ENCODE measurements around the gene LILRB3. TPM values are rescaled to one million over a fixed set of nuclear protein-coding genes. Genes with fewer than 3 reads are reported as not detected.
"Not testable (repeated sequence)": the region's sequence is repeated elsewhere in the genome, so short reads cannot be mapped to it uniquely, and the experiment has no call there.

The LILRB3 gene
- total and polyA plus RNA-seq, 2 donors (not counting 1 experiment from before 2014, with no cell fraction given): not detected

DNA sequence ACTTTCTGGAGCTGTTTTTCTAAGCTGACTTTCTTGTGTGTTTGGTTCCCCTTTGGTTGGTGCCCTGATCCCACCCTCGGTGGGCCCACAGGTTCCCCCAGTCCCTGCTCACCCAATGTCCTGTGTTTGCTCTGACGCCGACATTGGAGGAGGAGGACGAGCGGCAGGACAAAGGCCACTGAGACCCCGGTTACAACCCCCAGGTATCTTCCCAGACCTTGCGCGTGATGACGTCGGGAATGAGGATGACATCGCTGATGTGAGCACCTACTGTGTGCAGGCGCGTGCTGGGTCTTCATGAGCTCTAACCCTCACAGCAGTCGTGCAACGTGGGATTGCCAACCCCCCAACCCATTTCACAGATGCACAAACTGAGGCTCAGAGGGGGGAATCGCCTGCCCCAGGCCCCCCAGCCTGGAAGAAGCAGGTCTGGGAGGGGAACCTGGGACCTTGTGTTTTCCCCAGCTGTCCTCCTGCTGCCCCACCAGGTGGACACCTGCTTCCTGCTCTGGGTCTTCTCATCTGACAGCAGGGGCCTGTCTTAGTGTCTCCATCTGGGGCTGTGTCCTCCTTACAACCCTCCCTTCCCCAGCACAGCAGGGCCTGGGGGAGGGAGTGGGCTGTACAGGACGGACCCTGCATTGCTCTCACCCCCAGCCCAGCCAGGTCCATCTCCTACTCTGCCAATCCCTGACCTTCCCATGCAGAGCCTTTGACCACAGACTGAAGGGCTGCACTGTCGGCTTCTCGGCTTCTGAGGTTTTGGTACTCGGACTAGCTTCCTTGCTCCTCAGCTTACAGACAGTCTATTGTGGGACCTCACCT is 24.5 kb upstream of the LILRB3 start:
- H3K79me2 ChIP-seq (ENCODE audit: control insufficient read depth, insufficient read depth, low read length): no peaks in the 10 kb centered on the region
- no peak overlapping the region for H3K4me2 ChIP-seq (ENCODE audit: extremely low read depth, insufficient read depth, low read length)
- TF ChIP-seq, protein P1, sequence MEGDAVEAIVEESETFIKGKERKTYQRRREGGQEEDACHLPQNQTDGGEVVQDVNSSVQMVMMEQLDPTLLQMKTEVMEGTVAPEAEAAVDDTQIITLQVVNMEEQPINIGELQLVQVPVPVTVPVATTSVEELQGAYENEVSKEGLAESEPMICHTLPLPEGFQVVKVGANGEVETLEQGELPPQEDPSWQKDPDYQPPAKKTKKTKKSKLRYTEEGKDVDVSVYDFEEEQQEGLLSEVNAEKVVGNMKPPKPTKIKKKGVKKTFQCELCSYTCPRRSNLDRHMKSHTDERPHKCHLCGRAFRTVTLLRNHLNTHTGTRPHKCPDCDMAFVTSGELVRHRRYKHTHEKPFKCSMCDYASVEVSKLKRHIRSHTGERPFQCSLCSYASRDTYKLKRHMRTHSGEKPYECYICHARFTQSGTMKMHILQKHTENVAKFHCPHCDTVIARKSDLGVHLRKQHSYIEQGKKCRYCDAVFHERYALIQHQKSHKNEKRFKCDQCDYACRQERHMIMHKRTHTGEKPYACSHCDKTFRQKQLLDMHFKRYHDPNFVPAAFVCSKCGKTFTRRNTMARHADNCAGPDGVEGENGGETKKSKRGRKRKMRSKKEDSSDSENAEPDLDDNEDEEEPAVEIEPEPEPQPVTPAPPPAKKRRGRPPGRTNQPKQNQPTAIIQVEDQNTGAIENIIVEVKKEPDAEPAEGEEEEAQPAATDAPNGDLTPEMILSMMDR (conservative IDR thresholded peaks at IDR 0.05 in 1 of 2, IDR thresholded peaks at IDR 0.05 in 1 of 2; ENCODE audit: low read depth in 1 of 2, low read length in 2 of 2): no peak
- TF ChIP-seq EZH2 (IDR thresholded peaks at IDR 0.05; ENCODE audit: low read length, missing control alignments): no peak
- H3K4me1 ChIP-seq (ENCODE audit: control insufficient read depth, extremely low read depth, insufficient read depth, low read length): no peaks in the 10 kb centered on the region
- H4K20me1 ChIP-seq (ENCODE audit: control insufficient read depth, extremely low read depth, insufficient read depth, low read length): no peaks in the 10 kb centered on the region
- no peaks in the 10 kb centered on the region for H3K9me3 ChIP-seq (ENCODE audit: control insufficient read depth, insufficient read depth, low read depth, low read length)
- no peaks in the 10 kb centered on the region for H3K27me3 ChIP-seq (ENCODE audit: control insufficient read depth, insufficient read depth, low read length)
- no peak overlapping the region for H3K9ac ChIP-seq (ENCODE audit: insufficient read depth, low read length)
- H2AFZ ChIP-seq (ENCODE audit: low read length): no peak overlapping the region
- H3K27ac ChIP-seq (ENCODE audit: insufficient read depth, low read length): no peak overlapping the region
- H3K4me3 ChIP-seq (replicated peaks in 1 of 4; ENCODE audit: control extremely low read depth in 1 of 4, insufficient read depth in 1 of 4, low read depth in 3 of 4, low read length in 4 of 4): no peak overlapping the region
- no peaks in the 10 kb centered on the region for H3K36me3 ChIP-seq (ENCODE audit: control insufficient read depth, insufficient read depth, low read length)
- DNase-seq (ENCODE audit: low read depth in 2 of 2): no peak

- H4K20me1 ChIP-seq (ENCODE audit: control insufficient read depth, extremely low read depth, insufficient read depth, low read length): no peaks in the 10 kb centered on the region
- no peaks in the 10 kb centered on the region for H3K27me3 ChIP-seq (ENCODE audit: control insufficient read depth, insufficient read depth, low read length)
- no peaks in the 10 kb centered on the region for H3K79me2 ChIP-seq (ENCODE audit: control insufficient read depth, insufficient read depth, low read length)
- no peaks in the 10 kb centered on the region for H3K36me3 ChIP-seq (ENCODE audit: control insufficient read depth, insufficient read depth, low read length)
- H3K9ac ChIP-seq (ENCODE audit: insufficient read depth, low read length): no peak overlapping the region
- no peaks in the 10 kb centered on the region for H3K4me1 ChIP-seq (ENCODE audit: control insufficient read depth, extremely low read depth, insufficient read depth, low read length)
- no peak overlapping the region for H2AFZ ChIP-seq (ENCODE audit: low read length)
- no peak overlapping the region for H3K4me2 ChIP-seq (ENCODE audit: extremely low read depth, insufficient read depth, low read length)
- no peak for DNase-seq (ENCODE audit: low read depth in 2 of 2)
- no peak overlapping the region for H3K4me3 ChIP-seq (replicated peaks in 1 of 4; ENCODE audit: control extremely low read depth in 1 of 4, insufficient read depth in 1 of 4, low read depth in 3 of 4, low read length in 4 of 4)
- TF ChIP-seq, protein P1 (conservative IDR thresholded peaks at IDR 0.05 in 1 of 2, IDR thresholded peaks at IDR 0.05 in 1 of 2; ENCODE audit: low read depth in 1 of 2, low read length in 2 of 2): no peak
- TF ChIP-seq EZH2 (IDR thresholded peaks at IDR 0.05; ENCODE audit: low read length, missing control alignments): no peak
- H3K27ac ChIP-seq (ENCODE audit: insufficient read depth, low read length): no peak overlapping the region
- H3K9me3 ChIP-seq (ENCODE audit: control insufficient read depth, insufficient read depth, low read depth, low read length): no peaks in the 10 kb centered on the region
Observed at GRCh38 chr19:54245936-54246335, 23.1 kb upstream of the LILRB3 start.

DNA sequence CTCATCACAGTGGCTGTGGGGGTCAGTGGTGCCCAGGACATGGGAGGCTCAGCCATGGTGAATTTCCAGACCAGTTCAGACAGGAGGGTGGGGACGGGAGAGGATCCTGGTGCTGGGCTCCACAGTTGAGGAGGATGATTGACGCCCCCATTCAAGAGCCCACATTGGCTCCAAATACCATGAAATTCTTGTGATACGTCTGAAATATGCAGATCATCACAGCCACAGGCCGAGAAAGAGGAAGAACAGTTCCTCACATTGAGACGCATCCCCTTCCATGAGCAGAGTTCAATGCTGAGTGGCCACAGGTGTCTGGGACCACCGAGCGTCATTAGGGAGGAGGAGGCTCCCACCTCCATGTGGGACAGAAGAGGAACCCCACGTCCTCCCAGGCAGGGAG is 21.0 kb upstream of the LILRB3 start:
- not testable (repeated sequence) for H3K4me1 ChIP-seq (ENCODE audit: control insufficient read depth, extremely low read depth, insufficient read depth, low read length); H4K20me1 ChIP-seq (ENCODE audit: control insufficient read depth, extremely low read depth, insufficient read depth, low read length); H2AFZ ChIP-seq (ENCODE audit: low read length); DNase-seq (ENCODE audit: low read depth in 2 of 2); H3K4me3 ChIP-seq (replicated peaks in 1 of 4; ENCODE audit: control extremely low read depth in 1 of 4, insufficient read depth in 1 of 4, low read depth in 3 of 4, low read length in 4 of 4); H3K4me2 ChIP-seq (ENCODE audit: extremely low read depth, insufficient read depth, low read length); H3K79me2 ChIP-seq (ENCODE audit: control insufficient read depth, insufficient read depth, low read length); H3K9ac ChIP-seq (ENCODE audit: insufficient read depth, low read length); H3K9me3 ChIP-seq (ENCODE audit: control insufficient read depth, insufficient read depth, low read depth, low read length); H3K36me3 ChIP-seq (ENCODE audit: control insufficient read depth, insufficient read depth, low read length); H3K27me3 ChIP-seq (ENCODE audit: control insufficient read depth, insufficient read depth, low read length); H3K27ac ChIP-seq (ENCODE audit: insufficient read depth, low read length)

- H3K36me3 ChIP-seq (ENCODE audit: control insufficient read depth, insufficient read depth, low read length); H3K4me3 ChIP-seq (replicated peaks in 1 of 4; ENCODE audit: control extremely low read depth in 1 of 4, insufficient read depth in 1 of 4, low read depth in 3 of 4, low read length in 4 of 4); H2AFZ ChIP-seq (ENCODE audit: low read length); DNase-seq (ENCODE audit: low read depth in 2 of 2); H3K27ac ChIP-seq (ENCODE audit: insufficient read depth, low read length); H3K9me3 ChIP-seq (ENCODE audit: control insufficient read depth, insufficient read depth, low read depth, low read length); H3K4me2 ChIP-seq (ENCODE audit: extremely low read depth, insufficient read depth, low read length); H3K79me2 ChIP-seq (ENCODE audit: control insufficient read depth, insufficient read depth, low read length); H3K4me1 ChIP-seq (ENCODE audit: control insufficient read depth, extremely low read depth, insufficient read depth, low read length); H3K27me3 ChIP-seq (ENCODE audit: control insufficient read depth, insufficient read depth, low read length); H3K9ac ChIP-seq (ENCODE audit: insufficient read depth, low read length); H4K20me1 ChIP-seq (ENCODE audit: control insufficient read depth, extremely low read depth, insufficient read depth, low read length): not testable (repeated sequence)
Observed at GRCh38 chr19:54242646-54243045, 19.8 kb upstream of the LILRB3 start, which contains the start of gene LILRA6. Gene LILRA6 (minus strand): TSS chr19:54242790.

- not testable (repeated sequence) for H3K36me3 ChIP-seq (ENCODE audit: control insufficient read depth, insufficient read depth, low read length)
Observed at GRCh38 chr19:54242234-54242633, 19.4 kb upstream of the LILRB3 start.

More at GRCh38 chr19:54242234-54242633, 19.4 kb upstream of the LILRB3 start:
- not testable (repeated sequence) for H2AFZ ChIP-seq (ENCODE audit: low read length); H3K27ac ChIP-seq (ENCODE audit: insufficient read depth, low read length); H3K4me2 ChIP-seq (ENCODE audit: extremely low read depth, insufficient read depth, low read length); DNase-seq (ENCODE audit: low read depth in 2 of 2); H3K9me3 ChIP-seq (ENCODE audit: control insufficient read depth, insufficient read depth, low read depth, low read length); H3K79me2 ChIP-seq (ENCODE audit: control insufficient read depth, insufficient read depth, low read length); H3K4me3 ChIP-seq (replicated peaks in 1 of 4; ENCODE audit: control extremely low read depth in 1 of 4, insufficient read depth in 1 of 4, low read depth in 3 of 4, low read length in 4 of 4); H4K20me1 ChIP-seq (ENCODE audit: control insufficient read depth, extremely low read depth, insufficient read depth, low read length); H3K27me3 ChIP-seq (ENCODE audit: control insufficient read depth, insufficient read depth, low read length); H3K4me1 ChIP-seq (ENCODE audit: control insufficient read depth, extremely low read depth, insufficient read depth, low read length); H3K9ac ChIP-seq (ENCODE audit: insufficient read depth, low read length)
